ENCODE measurements around the gene KCNQ1. TPM values are rescaled to one million over a fixed set of nuclear protein-coding genes. Genes with fewer than 3 reads are reported as not detected.

Gene KCNQ1
- polyA plus RNA-seq, 2 donors, result 0.31 to 0.52 TPM

DNA sequence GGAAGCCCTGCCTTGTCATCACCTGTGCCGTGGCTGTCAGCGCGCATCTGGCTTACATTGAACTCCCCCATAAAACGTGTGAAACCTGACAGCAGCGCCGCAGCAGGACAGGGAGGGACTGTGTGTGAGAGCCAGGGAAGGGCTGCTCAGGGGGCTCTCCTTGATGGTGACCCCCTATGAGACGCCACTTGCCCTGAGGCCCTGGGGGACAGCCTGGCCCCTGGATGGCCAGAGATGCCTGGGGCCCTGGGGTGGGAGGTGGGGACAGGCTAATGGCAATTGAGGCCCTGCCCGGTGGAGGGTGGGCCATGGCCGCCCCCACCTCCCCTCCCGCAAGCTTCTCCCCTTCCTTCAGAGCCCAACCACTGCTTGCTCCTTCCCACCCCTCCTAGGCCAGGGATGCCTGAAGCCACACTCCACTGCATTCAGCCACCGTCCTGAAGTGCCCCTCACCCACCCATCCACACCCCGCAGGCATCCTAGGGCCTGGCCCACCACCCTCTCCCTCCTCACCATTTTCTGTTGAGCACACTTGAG lies 290.3 kb downstream of the KCNQ1 start:
- Histone ChIP-seq H3K9me3 (ENCODE audit: control insufficient read depth in 2 of 2, insufficient read depth in 1 of 2, low read depth in 1 of 2, low read length in 1 of 2) (no peaks in the 10 kb centered on the region), H3K27ac (ENCODE audit: low read depth in 2 of 2, low read length in 1 of 2) (no peak overlapping the region), H3K36me3 (ENCODE audit: control insufficient read depth in 2 of 2, insufficient read depth in 2 of 2, low read length in 1 of 2) (no peaks in the 10 kb centered on the region), H3K27me3 (ENCODE audit: control insufficient read depth in 1 of 2, insufficient read depth in 2 of 2, low read length in 2 of 2) (no peaks in the 10 kb centered on the region), H3K4me3 (ENCODE audit: low read depth in 1 of 2, low read length in 2 of 2) (no peak overlapping the region), H3K4me1 (ENCODE audit: control insufficient read depth in 2 of 2, insufficient read depth in 2 of 2, low read length in 1 of 2) (no peaks in the 10 kb centered on the region)
- WGBS, 2 donors, result 95 to 96% methylated on average over 10 to 12 of the region's 12 CpGs

DNA sequence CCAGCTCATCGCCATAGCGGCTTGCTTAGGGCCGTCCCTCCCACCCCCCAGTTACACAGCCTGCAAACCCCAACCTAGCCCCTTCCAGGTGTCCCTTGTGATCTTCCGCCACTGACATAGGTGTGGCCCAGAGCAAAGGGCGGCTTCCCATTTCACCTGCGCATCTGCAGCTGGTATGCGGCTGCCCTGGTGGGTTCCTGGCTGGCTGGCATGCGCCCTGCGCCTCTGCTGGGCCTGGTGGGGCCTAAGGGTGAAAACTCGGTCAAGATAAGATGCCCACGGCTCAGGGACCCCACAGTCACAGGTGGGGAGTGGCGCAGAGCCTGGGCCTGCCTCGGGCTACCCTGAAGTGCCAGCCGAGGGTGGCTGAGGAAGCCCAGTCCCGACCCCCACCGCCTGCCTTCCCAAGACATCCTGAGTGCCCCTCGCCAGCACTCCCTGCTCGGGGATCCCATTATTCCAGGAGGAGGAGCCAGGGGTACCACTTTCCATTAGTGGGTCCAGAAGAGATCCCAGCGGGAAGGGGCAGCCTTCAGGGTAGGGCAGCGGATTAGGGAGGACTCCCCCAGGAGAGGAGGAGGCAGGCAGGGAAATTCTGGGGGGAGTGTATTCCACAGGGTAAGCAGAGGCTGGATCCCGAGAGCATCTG lies 291.9 kb downstream of the KCNQ1 start:
- Histone ChIP-seq H3K9me3 (ENCODE audit: control insufficient read depth in 2 of 2, insufficient read depth in 1 of 2, low read depth in 1 of 2, low read length in 1 of 2) (no peaks in the 10 kb centered on the region), H3K27ac (ENCODE audit: low read depth in 2 of 2, low read length in 1 of 2) (no peak overlapping the region), H3K36me3 (ENCODE audit: control insufficient read depth in 2 of 2, insufficient read depth in 2 of 2, low read length in 1 of 2) (no peaks in the 10 kb centered on the region), H3K27me3 (ENCODE audit: control insufficient read depth in 1 of 2, insufficient read depth in 2 of 2, low read length in 2 of 2) (no peaks in the 10 kb centered on the region), H3K4me3 (ENCODE audit: low read depth in 1 of 2, low read length in 2 of 2) (no peak overlapping the region), H3K4me1 (ENCODE audit: control insufficient read depth in 2 of 2, insufficient read depth in 2 of 2, low read length in 1 of 2) (no peaks in the 10 kb centered on the region)
- WGBS, 2 donors, result 85 to 91% methylated on average over 21 of the region's 21 CpGs

DNA sequence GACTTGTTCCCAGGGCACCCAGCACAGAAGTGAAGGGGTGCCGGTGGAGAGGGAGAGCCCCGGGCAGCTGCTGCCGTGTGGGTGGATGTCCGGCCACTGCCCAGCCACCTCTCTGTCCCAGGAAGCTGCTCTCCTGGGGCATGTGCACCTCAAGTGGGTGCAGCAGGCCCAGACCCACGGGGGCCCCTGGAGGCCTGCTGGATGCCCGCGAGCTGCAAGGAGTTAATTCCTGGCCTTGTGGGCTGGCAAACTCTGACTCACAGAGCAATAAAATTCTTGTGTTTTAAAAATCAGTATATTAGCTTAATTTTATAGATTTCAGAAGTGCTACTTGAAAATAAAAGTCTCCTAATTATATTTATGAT lies 292.4 kb downstream of the KCNQ1 start:
- H3K27me3 ChIP-seq (ENCODE audit: control insufficient read depth in 1 of 2, insufficient read depth in 2 of 2, low read length in 2 of 2), result no peaks in the 10 kb centered on the region
- no peak overlapping the region for H3K27ac ChIP-seq (ENCODE audit: low read depth in 2 of 2, low read length in 1 of 2)
- WGBS, 2 donors, result 83 to 91% methylated on average over 7 of the region's 7 CpGs
- no peak overlapping the region for H3K4me3 ChIP-seq (ENCODE audit: low read depth in 1 of 2, low read length in 2 of 2)
- no peaks in the 10 kb centered on the region for H3K36me3 ChIP-seq (ENCODE audit: control insufficient read depth in 2 of 2, insufficient read depth in 2 of 2, low read length in 1 of 2)
- H3K4me1 ChIP-seq (ENCODE audit: control insufficient read depth in 2 of 2, insufficient read depth in 2 of 2, low read length in 1 of 2), result peaks cover 0 to under 1% of the 10 kb centered on the region in 2 donors
- H3K9me3 ChIP-seq (ENCODE audit: control insufficient read depth in 2 of 2, insufficient read depth in 1 of 2, low read depth in 1 of 2, low read length in 1 of 2), result no peaks in the 10 kb centered on the region

DNA sequence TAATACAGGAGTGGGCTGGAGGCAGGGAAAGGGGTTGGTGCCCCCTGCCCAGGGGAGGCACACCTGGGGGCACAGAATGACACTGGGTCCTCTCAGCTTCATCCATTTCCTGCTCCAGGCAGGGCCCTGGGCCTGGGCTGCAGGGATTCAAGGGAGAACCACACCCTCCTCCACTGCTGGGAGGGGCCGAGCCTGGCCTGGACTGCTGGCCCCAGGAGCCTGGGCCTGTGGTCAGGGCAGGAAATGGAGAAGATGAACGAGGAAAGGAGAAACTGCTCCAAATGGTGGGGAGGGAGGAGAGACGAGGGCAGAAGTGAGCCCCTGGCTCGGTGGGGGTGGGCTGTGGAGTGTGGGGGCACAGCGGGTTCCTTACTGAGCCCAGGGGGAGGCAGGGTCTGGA lies 293.1 kb downstream of the KCNQ1 start:
- Histone ChIP-seq H3K4me3 (ENCODE audit: low read depth in 1 of 2, low read length in 2 of 2) (no peak overlapping the region), H3K27me3 (ENCODE audit: control insufficient read depth in 1 of 2, insufficient read depth in 2 of 2, low read length in 2 of 2) (no peaks in the 10 kb centered on the region), H3K27ac (ENCODE audit: low read depth in 2 of 2, low read length in 1 of 2) (no peak overlapping the region), H3K36me3 (ENCODE audit: control insufficient read depth in 2 of 2, insufficient read depth in 2 of 2, low read length in 1 of 2) (no peaks in the 10 kb centered on the region), H3K9me3 (ENCODE audit: control insufficient read depth in 2 of 2, insufficient read depth in 1 of 2, low read depth in 1 of 2, low read length in 1 of 2) (no peaks in the 10 kb centered on the region), H3K4me1 (ENCODE audit: control insufficient read depth in 2 of 2, insufficient read depth in 2 of 2, low read length in 1 of 2) (peaks cover 0 to 2% of the 10 kb centered on the region in 2 donors)
- WGBS, 2 donors, result 70 to 78% methylated on average over 5 of the region's 5 CpGs

DNA sequence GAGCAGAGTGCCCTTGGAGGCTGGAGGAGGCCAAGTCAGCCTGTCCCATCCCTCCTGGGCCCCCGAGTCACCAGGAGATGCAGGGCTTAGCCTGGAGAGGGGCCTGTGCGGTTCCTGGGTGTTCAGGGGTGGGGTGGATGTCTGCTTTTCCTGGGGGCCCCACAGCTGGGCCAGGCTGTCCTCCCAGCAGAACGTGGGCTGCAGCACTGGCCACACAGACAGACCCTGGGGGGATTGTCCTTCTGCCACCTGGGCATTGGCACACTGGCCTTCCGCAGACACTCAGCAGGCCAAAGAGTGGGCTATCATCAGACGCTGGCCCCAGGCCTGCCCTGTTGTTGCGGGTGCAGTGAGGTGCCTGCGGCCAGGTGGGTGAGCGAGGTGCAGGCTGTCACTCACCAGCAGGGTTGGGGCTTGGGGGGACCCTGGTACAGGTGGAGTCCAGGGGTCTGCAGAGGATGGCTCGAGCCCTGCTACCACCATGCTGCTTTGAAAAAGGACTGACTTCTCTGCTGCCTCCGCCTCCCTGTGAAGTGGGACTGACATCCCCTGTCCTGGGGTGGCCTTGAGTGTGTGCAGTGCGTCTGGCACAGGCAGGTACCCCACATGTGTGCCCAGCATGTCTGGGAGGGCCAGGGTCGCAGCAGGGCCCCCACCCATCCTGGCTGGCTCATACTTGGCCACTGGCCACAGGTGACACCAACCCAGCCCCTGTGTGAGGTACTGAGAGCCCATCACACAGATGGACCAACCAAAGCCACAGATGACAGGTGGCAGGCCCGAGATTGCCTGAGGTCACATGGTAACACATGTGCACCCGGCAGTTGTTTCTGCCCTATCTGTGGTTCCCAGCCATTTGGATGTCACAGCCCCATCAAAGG lies 294.0 kb downstream of the KCNQ1 start:
- Histone ChIP-seq H3K9me3 (ENCODE audit: control insufficient read depth in 2 of 2, insufficient read depth in 1 of 2, low read depth in 1 of 2, low read length in 1 of 2) (no peaks in the 10 kb centered on the region), H3K4me1 (ENCODE audit: control insufficient read depth in 2 of 2, insufficient read depth in 2 of 2, low read length in 1 of 2) (peaks cover 0 to 2% of the 10 kb centered on the region in 2 donors), H3K27ac (ENCODE audit: low read depth in 2 of 2, low read length in 1 of 2) (no peak overlapping the region), H3K36me3 (ENCODE audit: control insufficient read depth in 2 of 2, insufficient read depth in 2 of 2, low read length in 1 of 2) (no peaks in the 10 kb centered on the region), H3K4me3 (ENCODE audit: low read depth in 1 of 2, low read length in 2 of 2) (no peak overlapping the region), H3K27me3 (ENCODE audit: control insufficient read depth in 1 of 2, insufficient read depth in 2 of 2, low read length in 2 of 2) (no peaks in the 10 kb centered on the region)
- WGBS, 2 donors, result 84 to 89% methylated on average over 14 of the region's 14 CpGs

DNA sequence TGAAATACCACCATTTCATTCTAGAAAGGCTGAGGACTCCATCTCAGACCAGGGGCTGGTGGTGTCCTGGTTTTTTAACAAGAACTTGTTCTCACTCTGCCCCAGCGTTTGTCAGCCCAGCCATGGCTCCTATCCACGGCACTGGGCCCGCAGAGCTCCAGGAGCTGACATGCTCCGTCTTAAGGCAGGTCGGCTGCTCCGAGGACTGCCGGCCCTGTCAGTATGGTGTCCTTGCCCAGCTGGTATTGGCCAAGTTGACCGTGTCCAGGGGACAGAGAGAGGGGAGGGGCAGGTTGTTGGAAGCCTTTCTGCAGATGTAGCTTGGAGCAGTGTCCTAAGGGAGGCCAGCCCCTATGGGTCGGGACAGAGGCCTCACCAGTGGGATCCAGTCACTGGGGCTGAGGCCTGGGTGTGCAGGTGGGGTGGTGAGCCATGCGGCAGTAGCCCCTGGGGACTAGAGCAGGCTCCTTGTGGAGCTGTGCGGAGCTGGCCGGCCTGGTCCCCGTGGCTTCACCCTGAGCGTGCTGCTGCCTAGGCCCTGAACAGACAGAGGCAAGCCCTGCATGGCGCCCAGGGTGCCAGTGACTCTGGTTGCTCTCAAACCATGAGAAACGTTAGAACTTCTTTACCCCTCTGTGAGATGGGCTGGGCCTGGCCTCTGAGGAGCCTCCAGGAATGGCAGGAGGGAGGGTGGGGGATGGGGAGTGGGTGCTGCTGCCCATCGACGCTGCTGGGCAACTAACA lies 294.9 kb downstream of the KCNQ1 start:
- Histone ChIP-seq H3K4me1 (ENCODE audit: control insufficient read depth in 2 of 2, insufficient read depth in 2 of 2, low read length in 1 of 2) (peaks cover 0 to 2% of the 10 kb centered on the region in 2 donors), H3K27ac (ENCODE audit: low read depth in 2 of 2, low read length in 1 of 2) (no peak overlapping the region), H3K27me3 (ENCODE audit: control insufficient read depth in 1 of 2, insufficient read depth in 2 of 2, low read length in 2 of 2) (no peaks in the 10 kb centered on the region), H3K9me3 (ENCODE audit: control insufficient read depth in 2 of 2, insufficient read depth in 1 of 2, low read depth in 1 of 2, low read length in 1 of 2) (no peaks in the 10 kb centered on the region), H3K36me3 (ENCODE audit: control insufficient read depth in 2 of 2, insufficient read depth in 2 of 2, low read length in 1 of 2) (no peaks in the 10 kb centered on the region), H3K4me3 (ENCODE audit: low read depth in 1 of 2, low read length in 2 of 2) (no peak overlapping the region)
- whole genome bisulfite sequencing, 2 donors, result 88 to 91% methylated on average over 15 to 18 of the region's 18 CpGs

DNA sequence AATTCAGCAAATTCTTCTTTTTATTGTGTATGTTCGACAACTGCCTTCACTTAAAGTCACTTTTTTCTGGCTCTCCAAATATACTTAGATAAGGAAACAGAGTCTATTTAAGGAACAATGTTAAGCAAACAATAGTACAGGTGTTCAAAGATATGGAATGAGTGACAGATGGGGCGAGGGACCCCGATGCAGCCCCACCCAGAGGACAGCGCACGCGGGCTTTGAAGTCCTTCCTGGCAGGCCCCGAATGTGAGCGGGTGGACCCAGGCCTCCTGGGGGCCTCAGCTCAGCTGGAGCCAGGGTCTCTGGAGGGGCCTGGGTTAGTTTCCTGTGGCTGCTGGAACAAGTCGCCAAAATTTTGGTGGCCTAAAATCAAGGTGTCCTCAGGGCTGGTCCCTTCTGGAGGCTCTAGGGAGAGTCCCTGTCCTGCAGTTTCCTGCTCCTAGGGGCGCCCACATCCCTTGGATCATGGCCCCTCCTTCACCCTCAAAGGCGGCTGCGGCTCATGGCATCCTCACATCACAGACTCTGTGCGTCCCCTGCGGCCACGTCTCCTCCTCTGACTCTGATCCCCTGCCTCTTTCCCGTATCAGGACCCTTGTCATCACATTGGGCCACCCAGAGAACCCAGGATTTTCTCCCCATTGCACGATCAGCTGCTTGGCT lies 295.6 kb downstream of the KCNQ1 start:
- Histone ChIP-seq H3K36me3 (ENCODE audit: control insufficient read depth in 2 of 2, insufficient read depth in 2 of 2, low read length in 1 of 2) (no peaks in the 10 kb centered on the region), H3K27me3 (ENCODE audit: control insufficient read depth in 1 of 2, insufficient read depth in 2 of 2, low read length in 2 of 2) (no peaks in the 10 kb centered on the region), H3K9me3 (ENCODE audit: control insufficient read depth in 2 of 2, insufficient read depth in 1 of 2, low read depth in 1 of 2, low read length in 1 of 2) (no peaks in the 10 kb centered on the region), H3K27ac (ENCODE audit: low read depth in 2 of 2, low read length in 1 of 2) (no peak overlapping the region), H3K4me3 (ENCODE audit: low read depth in 1 of 2, low read length in 2 of 2) (no peak overlapping the region), H3K4me1 (ENCODE audit: control insufficient read depth in 2 of 2, insufficient read depth in 2 of 2, low read length in 1 of 2) (peaks cover 0 to 2% of the 10 kb centered on the region in 2 donors)
- 85 to 89% methylated on average over 17 of the region's 17 CpGs for WGBS, 2 donors

DNA sequence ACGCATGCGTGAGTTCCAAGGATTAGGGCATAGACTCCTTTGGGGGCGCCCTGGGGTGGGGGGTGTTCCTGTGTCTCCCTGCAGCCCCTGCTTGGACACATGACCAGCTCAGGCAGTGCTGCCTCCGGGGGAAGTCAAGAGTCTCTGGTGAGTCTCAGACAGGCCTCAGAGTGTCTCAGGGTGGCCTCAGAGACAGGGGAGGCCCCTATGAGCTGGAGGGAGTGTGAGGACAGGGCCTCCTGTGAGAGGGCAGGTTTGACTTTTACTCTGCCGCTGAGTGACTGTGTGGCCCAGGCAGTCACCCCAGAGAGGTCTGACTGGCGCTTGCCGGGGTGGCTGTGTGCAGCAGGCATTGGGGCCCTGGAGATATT lies 296.2 kb downstream of the KCNQ1 start:
- Histone ChIP-seq H3K4me3 (ENCODE audit: low read depth in 1 of 2, low read length in 2 of 2) (no peak overlapping the region), H3K27ac (ENCODE audit: low read depth in 2 of 2, low read length in 1 of 2) (no peak overlapping the region), H3K27me3 (ENCODE audit: control insufficient read depth in 1 of 2, insufficient read depth in 2 of 2, low read length in 2 of 2) (no peaks in the 10 kb centered on the region), H3K9me3 (ENCODE audit: control insufficient read depth in 2 of 2, insufficient read depth in 1 of 2, low read depth in 1 of 2, low read length in 1 of 2) (no peaks in the 10 kb centered on the region), H3K4me1 (ENCODE audit: control insufficient read depth in 2 of 2, insufficient read depth in 2 of 2, low read length in 1 of 2) (peaks cover 0 to 2% of the 10 kb centered on the region in 2 donors), H3K36me3 (ENCODE audit: control insufficient read depth in 2 of 2, insufficient read depth in 2 of 2, low read length in 1 of 2) (no peaks in the 10 kb centered on the region)
- WGBS, 2 donors, result 80 to 85% methylated on average over 5 to 7 of the region's 7 CpGs

Data from esophagus (tissue), 2 donors.